Epithelial cell of proximal tubule (primary cell): ENCODE measurements around the gene MAGI1. TPM values are rescaled to one million over a fixed set of nuclear protein-coding genes. Genes with fewer than 3 reads are reported as not detected.

Experiments
- DNase-seq: peaks from one replicate; pipeline ENCODE4 v3.0.0-alpha.2; 2011; ENCODE audit warnings: low read depth
- H3K4me3 ChIP-seq: 2 replicates; pipeline ENCODE4 v1.5.1; 2011; ENCODE audit warnings: low read depth, mild to moderate bottlenecking, low read length
- total RNA-seq: library from RNA; depleted of rRNA; stranded (reverse); fragments of >200 nt; gene quantifications from 2 replicates; pipeline ENCODE4 v1.2.3, GENCODE V29; 2015
- TF ChIP-seq, protein P1 (sequence below): conservative IDR thresholded peaks from 2 replicates; pipeline ENCODE4 v1.5.1; 2012; ENCODE audit warnings: low read depth, mild to moderate bottlenecking, low read length

MAGI1 gene
- total RNA-seq, 1 donor from 2014 or later: 9.6 TPM

DNA sequence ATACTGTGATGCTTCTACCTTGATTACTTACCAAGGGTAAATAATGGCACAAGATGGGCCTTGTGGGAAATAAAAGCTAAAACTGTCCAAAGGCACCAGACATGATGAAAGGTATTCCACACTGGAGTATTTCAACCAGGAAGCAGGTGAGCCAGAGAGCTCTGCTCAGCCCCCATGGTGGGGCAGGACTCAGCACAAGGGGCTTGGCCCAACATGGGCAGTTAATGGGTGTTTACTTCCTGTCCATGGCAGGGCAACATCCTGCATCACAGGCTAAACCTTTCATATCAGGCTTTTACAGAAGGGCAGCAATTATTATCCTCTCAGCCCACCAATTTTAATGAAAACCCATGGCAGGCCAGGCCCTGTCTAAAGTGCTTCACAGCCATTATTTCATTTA lies 38.2 kb downstream of the MAGI1 start:
- TF ChIP-seq, protein P1, sequence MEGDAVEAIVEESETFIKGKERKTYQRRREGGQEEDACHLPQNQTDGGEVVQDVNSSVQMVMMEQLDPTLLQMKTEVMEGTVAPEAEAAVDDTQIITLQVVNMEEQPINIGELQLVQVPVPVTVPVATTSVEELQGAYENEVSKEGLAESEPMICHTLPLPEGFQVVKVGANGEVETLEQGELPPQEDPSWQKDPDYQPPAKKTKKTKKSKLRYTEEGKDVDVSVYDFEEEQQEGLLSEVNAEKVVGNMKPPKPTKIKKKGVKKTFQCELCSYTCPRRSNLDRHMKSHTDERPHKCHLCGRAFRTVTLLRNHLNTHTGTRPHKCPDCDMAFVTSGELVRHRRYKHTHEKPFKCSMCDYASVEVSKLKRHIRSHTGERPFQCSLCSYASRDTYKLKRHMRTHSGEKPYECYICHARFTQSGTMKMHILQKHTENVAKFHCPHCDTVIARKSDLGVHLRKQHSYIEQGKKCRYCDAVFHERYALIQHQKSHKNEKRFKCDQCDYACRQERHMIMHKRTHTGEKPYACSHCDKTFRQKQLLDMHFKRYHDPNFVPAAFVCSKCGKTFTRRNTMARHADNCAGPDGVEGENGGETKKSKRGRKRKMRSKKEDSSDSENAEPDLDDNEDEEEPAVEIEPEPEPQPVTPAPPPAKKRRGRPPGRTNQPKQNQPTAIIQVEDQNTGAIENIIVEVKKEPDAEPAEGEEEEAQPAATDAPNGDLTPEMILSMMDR: no peak
- no peak overlapping the region for H3K4me3 ChIP-seq
- no peak for DNase-seq

- TF ChIP-seq, protein P1: no peak
- peak; percentile 40 for DNase-seq
- peak overlapping the region; percentile 41 for H3K4me3 ChIP-seq
Measured at GRCh38 chr3:65999606-66000005, 39.1 kb downstream of the MAGI1 start.

GRCh38 chr3:65996589-65996988 lies 42.1 kb downstream of the MAGI1 start:
- H3K4me3 ChIP-seq: no peak overlapping the region
- no peak for DNase-seq
- TF ChIP-seq, protein P1: no peak

DNA sequence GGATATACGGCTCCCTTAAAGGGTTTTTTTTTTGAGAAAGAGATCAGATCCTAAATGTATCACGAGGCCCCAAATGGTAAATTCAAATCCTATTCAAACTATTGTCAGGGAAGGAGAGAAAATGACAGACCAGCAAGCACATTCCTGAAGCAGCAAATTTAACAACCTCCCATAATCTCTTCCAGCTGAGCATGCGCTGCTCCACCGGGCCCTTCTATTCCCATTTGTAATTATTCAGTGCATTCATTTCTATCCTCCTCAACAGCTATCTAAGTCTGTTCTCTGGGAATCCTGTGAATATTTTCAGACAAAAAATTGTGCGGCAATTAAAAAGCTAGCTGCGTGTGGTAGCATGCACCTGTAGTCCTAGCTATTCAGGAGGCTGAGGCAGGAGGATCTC lies 43.2 kb downstream of the MAGI1 start:
- TF ChIP-seq, protein P1: no peak

DNA sequence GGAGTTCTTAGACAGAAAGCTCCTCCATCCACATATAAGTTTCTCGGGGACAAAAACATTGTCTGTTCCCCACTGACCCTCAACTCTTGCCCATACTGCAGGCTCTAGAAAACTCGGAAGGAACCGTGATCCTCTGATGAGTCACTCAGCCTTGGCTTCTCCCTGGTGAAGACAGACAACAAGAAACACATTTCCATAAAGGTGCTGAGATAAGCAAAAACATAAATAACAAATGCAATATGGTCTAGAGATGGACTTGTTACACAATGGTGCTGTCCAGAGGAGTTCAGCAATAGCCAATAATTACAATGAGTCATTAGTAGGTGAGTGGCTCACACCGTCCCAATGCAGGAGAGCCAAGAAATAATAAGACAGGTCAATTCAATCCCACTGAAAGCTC lies 43.7 kb downstream of the MAGI1 start:
- TF ChIP-seq, protein P1: no peak
- H3K4me3 ChIP-seq: no peak overlapping the region
- DNase-seq: no peak

More for the DNA sequence above, 43.2 kb downstream of the MAGI1 start:
- DNase-seq: no peak
- no peak overlapping the region for H3K4me3 ChIP-seq

DNA sequence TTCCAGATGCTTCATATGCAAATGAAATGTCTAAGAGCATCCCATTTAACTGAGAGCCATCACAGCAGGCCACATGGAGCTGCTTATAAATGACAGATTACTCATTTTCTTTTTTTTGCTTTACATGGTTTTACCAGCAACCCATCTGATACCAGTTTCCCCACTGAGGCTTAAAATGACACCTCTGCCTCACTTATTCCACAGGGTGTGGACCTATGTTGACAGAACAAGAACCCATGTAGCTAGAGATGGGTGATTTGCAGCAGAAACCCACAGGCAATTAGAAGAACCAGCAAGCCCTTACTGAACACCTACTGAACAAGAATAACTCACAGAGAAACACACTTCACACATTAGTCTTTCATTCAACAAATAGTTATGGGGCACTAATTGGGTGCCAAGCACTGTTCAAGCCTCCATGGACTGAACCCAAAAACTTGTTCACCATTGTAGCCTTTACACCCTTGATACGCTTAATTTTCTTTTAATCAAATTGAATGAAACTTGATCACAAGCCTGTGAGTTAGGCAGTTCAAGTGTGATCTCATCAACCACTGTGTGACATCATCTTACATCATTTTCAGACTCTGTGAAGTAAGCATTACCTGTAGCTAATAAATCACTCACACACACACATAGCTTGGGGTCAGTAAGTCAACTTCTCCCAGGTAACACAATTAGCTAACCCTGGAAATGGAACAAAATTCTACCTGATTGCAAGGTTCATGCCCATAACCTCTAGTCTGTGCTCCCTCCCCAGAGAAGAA lies 45.4 kb downstream of the MAGI1 start:
- H3K4me3 ChIP-seq: no peak overlapping the region
- TF ChIP-seq, protein P1: no peak
- DNase-seq: no peak

DNA sequence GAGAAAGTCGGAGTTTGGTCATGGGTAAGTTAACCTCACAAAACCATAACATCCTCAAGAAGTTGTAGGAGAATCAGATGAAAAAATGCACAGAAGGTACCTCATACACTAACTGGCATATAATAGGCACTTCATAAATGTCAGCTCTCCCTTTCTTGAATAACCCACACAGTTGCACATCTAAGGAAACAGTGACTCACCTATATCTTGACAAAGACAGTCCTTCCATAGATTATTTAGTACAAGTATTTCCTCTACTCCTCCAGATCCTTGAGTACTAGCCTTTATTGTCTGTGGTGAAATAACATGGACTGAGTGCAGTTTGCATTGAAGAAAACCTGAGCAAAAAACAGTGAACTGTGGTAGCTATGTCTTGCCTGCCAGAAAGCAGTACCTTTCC lies 46.6 kb downstream of the MAGI1 start:
- DNase-seq: no peak
- H3K4me3 ChIP-seq: no peak overlapping the region

More for the DNA sequence above, 46.6 kb downstream of the MAGI1 start:
- TF ChIP-seq, protein P1: no peak
